HepG2 (cell line): ENCODE measurements around the gene STH. TPM values are rescaled to one million over a fixed set of nuclear protein-coding genes. Genes with fewer than 3 reads are reported as not detected.
A peak's percentile ranks its signal among the peaks of the same experiment; 100 is the strongest.

Experiments used
- CREM ChIP-seq, 2 experiments: sonication (generic) in 1 of 2; formaldehyde crosslinking in 1 of 2; IDR thresholded peaks; 2 replicates each; pipeline versions ENCODE4 v1.4.0 to v1.6.1; 2016 to 2020; ENCODE audit warnings: antibody characterized with exemption in 1 of 2, mild to moderate bottlenecking in 1 of 2, missing genetic modification reagents in 1 of 2
- GABPB1 ChIP-seq: IDR thresholded peaks from 2 replicates; pipeline ENCODE4 v1.6.1; 2016; ENCODE audit warnings: mild to moderate bottlenecking, missing genetic modification reagents, moderate library complexity, missing compliant biosample characterization
- HIVEP1 ChIP-seq: sonication (generic); formaldehyde crosslinking; IDR thresholded peaks from 2 replicates; pipeline ENCODE4 v1.4.0; 2020; ENCODE audit warnings: mild to moderate bottlenecking, missing genetic modification reagents
- HOXA7 ChIP-seq: sonication (generic); formaldehyde crosslinking; IDR thresholded peaks from 2 replicates; pipeline ENCODE4 v1.8.1; 2022; ENCODE audit warnings: mild to moderate bottlenecking, missing genetic modification reagents, moderate library complexity
- NONO ChIP-seq, 2 experiments: fragments of 450-650 bp in 1 of 2; sonication (generic) in 1 of 2; formaldehyde crosslinking in 1 of 2; IDR thresholded peaks in 1 of 2; conservative IDR thresholded peaks in 1 of 2; 2 replicates each; pipeline versions ENCODE4 v1.6.1 to v1.8.0; 2017 to 2022; ENCODE audit warnings: mild to moderate bottlenecking in 1 of 2, missing genetic modification reagents in 1 of 2, moderate library complexity in 1 of 2
- NRL ChIP-seq: sonication (generic); formaldehyde crosslinking; IDR thresholded peaks from 2 replicates; pipeline ENCODE4 v1.5.0; 2020; ENCODE audit warnings: missing genetic modification reagents, mild to moderate bottlenecking, moderate library complexity, borderline replicate concordance
- POGZ ChIP-seq: sonication (generic); formaldehyde crosslinking; IDR thresholded peaks from 2 replicates; pipeline ENCODE4 v1.4.0; 2020; ENCODE audit warnings: mild to moderate bottlenecking, missing genetic modification reagents
- THYN1 ChIP-seq: sonication (generic); formaldehyde crosslinking; IDR thresholded peaks from 2 replicates; pipeline ENCODE4 v1.8.1; 2023; ENCODE audit warnings: low read depth, mild to moderate bottlenecking, moderate library complexity, missing genetic modification reagents, borderline replicate concordance
- ZHX1 ChIP-seq: sonication (generic); formaldehyde crosslinking; IDR thresholded peaks from 2 replicates; pipeline ENCODE4 v1.8.1; 2022; ENCODE audit warnings: low read depth, mild to moderate bottlenecking, missing genetic modification reagents
- ZNF124 ChIP-seq: sonication (generic); formaldehyde crosslinking; IDR thresholded peaks from 2 replicates; pipeline ENCODE4 v1.4.0; 2020; ENCODE audit warnings: missing genetic modification reagents
- ZNF609 ChIP-seq: sonication (generic); formaldehyde crosslinking; IDR thresholded peaks from 2 replicates; pipeline ENCODE4 v1.4.0; 2020; ENCODE audit warnings: mild to moderate bottlenecking, missing genetic modification reagents, borderline replicate concordance
- polyA plus RNA-seq, 8 experiments: library from polyadenylated mRNA; depleted of rRNA in 3 of 8; stranded (reverse) in 7 of 8; unstranded in 1 of 8; fragments of >200 nt; fragmentation: Illumina TruSeq in 4 of 8; extraction: Trizol in 4 of 8; gene quantifications; 2 replicates each; pipeline versions ENCODE4 v1.2.1 to v1.2.3, GENCODE V29; 2011 to 2016; ENCODE audit warnings: low read depth in 4 of 8, missing spikeins in 1 of 8, mixed read lengths in 1 of 8; ENCODE audit not compliant: insufficient read depth in 1 of 8
- total RNA-seq, 5 experiments: library from RNA; depleted of rRNA; stranded (reverse); fragments of >200 nt; fragmentation: Illumina TruSeq; extraction: Trizol; gene quantifications; 2 replicates each; pipeline ENCODE4 v1.2.3, GENCODE V29; 2016; ENCODE audit warnings: low read depth in 1 of 5
- TF ChIP-seq, protein P1 (sequence below): sonication (generic); formaldehyde crosslinking; IDR thresholded peaks from 2 replicates; pipeline ENCODE4 v1.5.1; 2020; ENCODE audit warnings: mild to moderate bottlenecking, missing genetic modification reagents, moderate library complexity
- TF ChIP-seq, protein P2 (sequence below): sonication (generic); formaldehyde crosslinking; IDR thresholded peaks from 2 replicates; pipeline ENCODE4 v1.8.0; 2023; ENCODE audit warnings: mild to moderate bottlenecking, missing genetic modification reagents

Gene STH
- total and polyA plus RNA-seq, 2 of the 13 experiments (the other 11 are each of a cell fraction or from before 2014, with no cell fraction given), result not detected

- TF ChIP-seq CREM (IDR thresholded peaks at IDR 0.05) (peak; percentile 75; the same call in 1 of the 2 replicates), CREM (CRISPR knock-in tag; IDR thresholded peaks at IDR 0.05) (no peak), HOXA7 (no peak), THYN1 (CRISPR knock-in tag) (no peak), NONO (IDR thresholded peaks at IDR 0.05) (no peak), NONO (CRISPR knock-in tag; conservative IDR thresholded peaks at IDR 0.05) (peak; percentile 40; the same call in 1 of the 2 replicates), HIVEP1 (CRISPR knock-in tag) (peak; percentile 76; the same call in 1 of the 2 replicates), NRL (CRISPR knock-in tag) (peak; percentile 89), ZHX1 (peak; percentile 82), GABPB1 (CRISPR knock-in tag) (peak; percentile 55; the same call in 1 of the 2 replicates), POGZ (peak; percentile 85), ZNF124 (CRISPR knock-in tag) (no peak), ZNF609 (CRISPR knock-in tag) (peak; percentile 87)
- TF ChIP-seq, protein P1, sequence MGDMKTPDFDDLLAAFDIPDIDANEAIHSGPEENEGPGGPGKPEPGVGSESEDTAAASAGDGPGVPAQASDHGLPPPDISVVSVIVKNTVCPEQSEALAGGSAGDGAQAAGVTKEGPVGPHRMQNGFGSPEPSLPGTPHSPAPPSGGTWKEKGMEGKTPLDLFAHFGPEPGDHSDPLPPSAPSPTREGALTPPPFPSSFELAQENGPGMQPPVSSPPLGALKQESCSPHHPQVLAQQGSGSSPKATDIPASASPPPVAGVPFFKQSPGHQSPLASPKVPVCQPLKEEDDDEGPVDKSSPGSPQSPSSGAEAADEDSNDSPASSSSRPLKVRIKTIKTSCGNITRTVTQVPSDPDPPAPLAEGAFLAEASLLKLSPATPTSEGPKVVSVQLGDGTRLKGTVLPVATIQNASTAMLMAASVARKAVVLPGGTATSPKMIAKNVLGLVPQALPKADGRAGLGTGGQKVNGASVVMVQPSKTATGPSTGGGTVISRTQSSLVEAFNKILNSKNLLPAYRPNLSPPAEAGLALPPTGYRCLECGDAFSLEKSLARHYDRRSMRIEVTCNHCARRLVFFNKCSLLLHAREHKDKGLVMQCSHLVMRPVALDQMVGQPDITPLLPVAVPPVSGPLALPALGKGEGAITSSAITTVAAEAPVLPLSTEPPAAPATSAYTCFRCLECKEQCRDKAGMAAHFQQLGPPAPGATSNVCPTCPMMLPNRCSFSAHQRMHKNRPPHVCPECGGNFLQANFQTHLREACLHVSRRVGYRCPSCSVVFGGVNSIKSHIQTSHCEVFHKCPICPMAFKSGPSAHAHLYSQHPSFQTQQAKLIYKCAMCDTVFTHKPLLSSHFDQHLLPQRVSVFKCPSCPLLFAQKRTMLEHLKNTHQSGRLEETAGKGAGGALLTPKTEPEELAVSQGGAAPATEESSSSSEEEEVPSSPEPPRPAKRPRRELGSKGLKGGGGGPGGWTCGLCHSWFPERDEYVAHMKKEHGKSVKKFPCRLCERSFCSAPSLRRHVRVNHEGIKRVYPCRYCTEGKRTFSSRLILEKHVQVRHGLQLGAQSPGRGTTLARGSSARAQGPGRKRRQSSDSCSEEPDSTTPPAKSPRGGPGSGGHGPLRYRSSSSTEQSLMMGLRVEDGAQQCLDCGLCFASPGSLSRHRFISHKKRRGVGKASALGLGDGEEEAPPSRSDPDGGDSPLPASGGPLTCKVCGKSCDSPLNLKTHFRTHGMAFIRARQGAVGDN, result peak; percentile 90
- TF ChIP-seq, protein P2, sequence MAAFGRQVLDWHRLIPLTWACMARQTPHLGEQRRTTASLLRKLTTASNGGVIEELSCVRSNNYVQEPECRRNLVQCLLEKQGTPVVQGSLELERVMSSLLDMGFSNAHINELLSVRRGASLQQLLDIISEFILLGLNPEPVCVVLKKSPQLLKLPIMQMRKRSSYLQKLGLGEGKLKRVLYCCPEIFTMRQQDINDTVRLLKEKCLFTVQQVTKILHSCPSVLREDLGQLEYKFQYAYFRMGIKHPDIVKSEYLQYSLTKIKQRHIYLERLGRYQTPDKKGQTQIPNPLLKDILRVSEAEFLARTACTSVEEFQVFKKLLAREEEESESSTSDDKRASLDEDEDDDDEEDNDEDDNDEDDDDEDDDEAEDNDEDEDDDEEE (CRISPR knock-in tag), result no peak
Observed at GRCh38 chr17:46003907-46004748, 5.1 kb downstream of the STH start (continued).
